PC-3 (cell line): ENCODE measurements around the gene TMEM273.

Experiments
- CTCF ChIP-seq: fragments of 300-600 bp; sonication (generic); conservative IDR thresholded peaks from 2 replicates; pipeline ENCODE4 v1.5.1; 2017; ENCODE audit warnings: antibody characterized with exemption, low read depth, mild to moderate bottlenecking, low read length
- EZH2 ChIP-seq: fragments of 300-600 bp; sonication (generic); IDR thresholded peaks from one replicate; pipeline ENCODE4 v1.6.1; 2017; ENCODE audit warnings: antibody characterized with exemption, mild to moderate bottlenecking, low read length; ENCODE audit not compliant: unreplicated experiment
- EZH2phosphoT487 ChIP-seq: fragments of 300-600 bp; sonication (generic); IDR thresholded peaks from 2 replicates; pipeline ENCODE4 v1.6.1; 2018; ENCODE audit warnings: mild to moderate bottlenecking, antibody characterized with exemption, low read length, borderline replicate concordance

GRCh38 chr10:49178489-49179471, 9.4 kb downstream of the TMEM273 start:
- TF ChIP-seq EZH2: no peak
- no peak for TF ChIP-seq CTCF
- TF ChIP-seq EZH2phosphoT487: no peak
